Right forelimb (tissue), 1 donor: ENCODE data around the gene CLMP.
"Not testable (repeated sequence)": the region's sequence is repeated elsewhere in the genome, so short reads cannot be mapped to it uniquely, and the experiment has no call there.

Experiments
- DNase-seq: peaks from one replicate; pipeline ENCODE4 v3.0.0-alpha.2; 2018

Gene CLMP

DNA sequence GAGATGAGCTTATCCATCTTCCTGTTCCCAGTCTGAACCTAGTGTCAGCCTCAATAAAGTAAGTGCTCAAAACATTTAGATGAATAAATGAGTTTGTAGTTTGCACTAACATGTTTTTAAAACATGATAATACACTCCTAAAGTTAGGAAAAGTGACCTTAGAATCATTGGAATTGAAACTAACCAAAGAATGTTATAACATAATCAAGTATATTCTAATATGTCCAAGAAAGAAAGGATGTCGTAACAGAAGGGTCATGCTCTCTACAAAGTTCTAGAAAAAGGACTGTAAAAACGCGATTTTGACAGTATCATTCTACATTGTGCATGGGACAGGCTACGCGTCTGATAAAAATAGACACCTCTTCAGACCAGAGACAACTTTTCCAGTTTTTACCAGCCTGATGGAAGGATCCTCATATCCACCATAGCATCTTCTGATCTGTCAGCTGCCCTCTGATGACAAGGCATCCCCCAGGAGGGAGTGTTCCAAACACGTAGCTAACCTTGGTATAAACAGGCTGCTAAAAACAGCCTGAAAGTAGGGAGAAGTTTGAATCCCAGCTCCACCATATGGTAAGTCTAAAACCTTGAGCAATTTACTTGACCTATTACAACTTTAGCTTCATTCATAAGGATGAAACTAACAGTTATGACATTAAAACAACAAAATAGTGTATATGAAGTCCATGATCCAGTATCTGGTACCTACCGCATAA is 30.2 kb downstream of the CLMP start:
- no peak for DNase-seq

GRCh38 chr11:123163621-123164020 is 31.4 kb downstream of the CLMP start:
- DNase-seq, result no peak

GRCh38 chr11:123161376-123162030 is 33.5 kb downstream of the CLMP start:
- DNase-seq, result no peak

DNA sequence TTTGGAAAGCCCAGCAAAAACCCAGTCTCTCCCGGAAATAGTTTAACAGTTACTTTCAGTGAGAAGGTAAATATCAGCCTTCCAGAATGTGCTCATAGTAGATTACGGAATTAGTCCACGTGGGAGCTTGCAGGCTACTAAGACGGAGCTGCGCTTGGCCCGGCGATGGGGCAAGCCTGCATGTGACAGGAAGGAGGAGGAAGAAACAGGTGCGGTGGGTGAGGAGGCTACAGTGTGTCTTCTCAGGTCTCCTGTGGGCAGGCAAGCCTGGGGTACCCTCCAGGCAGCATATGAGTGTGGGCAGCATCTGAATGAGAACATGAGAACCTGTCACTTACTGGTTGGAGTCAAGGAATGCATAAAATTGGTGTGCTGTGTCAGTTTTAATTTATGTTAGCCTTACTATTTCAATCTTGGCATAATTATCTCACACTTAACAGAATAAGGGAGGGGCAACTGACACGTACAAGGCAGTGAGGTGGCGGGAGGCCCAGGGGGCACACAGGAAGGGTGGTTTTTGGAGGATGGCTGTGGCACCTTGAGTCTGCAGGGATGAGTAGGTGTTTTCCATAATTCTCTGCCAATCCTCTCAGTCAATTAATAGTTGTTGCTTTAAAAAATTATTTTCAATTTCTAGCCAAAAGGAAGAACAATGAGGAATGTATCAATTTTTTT is 35.7 kb downstream of the CLMP start:
- no peak for DNase-seq

DNA sequence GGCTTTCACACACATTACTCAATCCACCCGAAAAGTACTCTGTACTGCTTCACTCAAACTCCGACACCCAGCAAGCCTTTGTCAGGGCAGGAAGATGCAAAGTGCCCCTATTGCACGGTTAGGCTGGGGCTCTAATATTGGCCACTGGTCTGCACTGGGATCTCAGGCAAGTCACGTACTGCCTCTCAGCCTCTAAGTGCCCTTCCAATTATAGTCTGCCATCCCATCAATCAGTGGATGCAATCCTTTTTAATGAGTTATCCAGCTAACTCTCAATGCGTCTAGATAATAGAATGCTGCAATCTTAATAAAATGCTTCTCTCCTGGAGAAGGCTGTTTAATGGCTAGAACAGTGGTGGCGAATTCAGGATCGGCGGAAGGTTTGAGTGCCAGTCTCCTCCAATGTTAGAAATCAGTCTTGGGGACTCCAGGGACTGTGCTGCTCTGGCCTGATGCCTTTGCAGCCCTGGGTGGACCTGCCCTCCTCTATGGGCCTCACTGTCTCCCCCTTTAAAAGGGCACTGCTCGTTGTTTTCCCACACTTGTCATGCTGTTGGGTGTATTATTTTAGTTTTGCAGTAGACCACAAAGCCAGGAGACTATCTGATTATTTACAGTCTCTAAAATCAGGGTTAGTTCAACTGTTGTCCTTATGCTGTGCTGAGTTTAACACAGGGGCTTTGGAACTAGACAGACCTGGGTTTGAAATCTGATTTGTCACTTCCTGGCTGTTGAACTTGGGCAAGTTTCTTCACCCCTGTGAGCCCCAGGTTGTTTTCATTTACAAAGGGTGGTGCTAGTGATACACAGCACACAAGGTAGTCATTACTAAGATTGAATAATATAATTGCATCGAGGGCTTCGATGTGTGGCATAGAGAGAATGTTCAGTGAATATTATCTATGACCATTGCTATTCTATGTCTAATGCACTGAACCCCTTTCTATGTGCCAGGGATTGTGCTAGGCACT is 36.7 kb downstream of the CLMP start:
- DNase-seq, result no peak

DNA sequence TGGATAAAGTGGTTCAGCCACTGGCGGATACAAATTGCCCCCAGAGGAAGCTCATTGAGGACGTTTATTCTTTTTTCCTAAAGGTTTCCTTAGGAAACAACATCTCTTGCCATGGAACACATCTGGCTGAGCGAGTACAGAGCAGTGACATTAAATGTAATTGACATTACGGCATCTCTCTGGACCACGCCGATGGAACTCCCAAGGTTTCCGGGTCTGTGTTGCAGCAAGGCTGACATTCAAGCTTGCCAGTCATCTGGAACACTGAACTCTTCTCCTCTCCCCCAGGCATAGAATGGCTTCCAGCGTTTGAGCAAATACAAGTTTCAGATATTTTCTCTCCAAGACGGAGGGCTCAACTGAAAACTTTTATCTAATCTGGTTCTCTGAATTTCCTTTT is 42.1 kb downstream of the CLMP start:
- no peak for DNase-seq

- DNase-seq, result not testable (repeated sequence)
These were observed 42.7 kb downstream of the CLMP start for GRCh38 chr11:123152346-123152745.

GRCh38 chr11:123151796-123152195 is 43.3 kb downstream of the CLMP start:
- DNase-seq, result no peak

- no peak for DNase-seq
These were observed 43.7 kb downstream of the CLMP start for GRCh38 chr11:123151366-123151765.

DNA sequence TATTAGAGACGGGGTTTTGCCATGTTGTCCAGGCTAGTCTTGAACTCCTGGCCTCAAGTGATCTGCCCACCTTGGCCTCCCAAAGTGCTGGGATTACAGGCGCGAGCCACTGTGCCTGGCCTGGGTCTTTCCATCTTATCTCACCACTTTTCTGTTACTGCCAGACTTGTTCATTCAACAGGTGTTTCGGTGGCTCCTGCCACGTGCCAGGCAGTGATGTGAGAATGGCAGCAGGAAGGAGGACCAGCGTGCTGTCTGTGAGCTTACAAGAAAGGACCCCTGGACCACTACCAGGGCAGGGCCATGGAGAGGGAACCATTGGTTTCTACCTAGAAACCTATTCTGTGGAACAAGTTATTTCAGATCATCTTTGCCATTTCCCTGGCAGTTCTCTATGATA is 44.2 kb downstream of the CLMP start:
- no peak for DNase-seq

GRCh38 chr11:123148965-123149364 is 46.1 kb downstream of the CLMP start:
- DNase-seq, result no peak

- DNase-seq, result no peak
These were observed 49.4 kb downstream of the CLMP start for GRCh38 chr11:123145661-123146060.

- DNase-seq, result no peak
These were observed 49.8 kb downstream of the CLMP start for GRCh38 chr11:123145220-123145619.

DNA sequence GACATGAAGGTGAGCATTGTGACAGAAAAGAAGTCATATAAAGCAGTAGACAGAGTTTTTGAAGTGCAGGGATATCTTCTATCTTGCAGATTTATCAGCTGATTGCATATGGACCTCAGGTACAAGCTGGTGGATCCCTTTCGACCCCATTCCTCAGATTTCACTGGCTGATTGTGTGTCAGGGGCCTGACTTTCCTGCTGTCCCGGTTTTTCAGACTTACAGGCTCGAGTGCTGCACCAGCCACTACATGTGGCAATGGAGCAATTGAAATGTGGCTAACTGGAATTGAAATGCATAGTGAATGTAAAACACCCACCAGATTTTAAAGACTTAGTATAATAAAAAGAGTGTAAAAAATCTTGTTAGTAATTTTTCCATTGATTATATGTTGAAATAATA is 50.3 kb downstream of the CLMP start:
- DNase-seq, result no peak

GRCh38 chr11:123143921-123144320 is 51.1 kb downstream of the CLMP start:
- no peak for DNase-seq

GRCh38 chr11:123143476-123143875 is 51.6 kb downstream of the CLMP start:
- no peak for DNase-seq

- DNase-seq, result no peak
These were observed 55.8 kb downstream of the CLMP start for GRCh38 chr11:123139206-123139605.

- DNase-seq, result peak; percentile 89
These were observed 57.4 kb downstream of the CLMP start for GRCh38 chr11:123137431-123138224.

GRCh38 chr11:123135863-123136446 is 59.1 kb downstream of the CLMP start:
- no peak for DNase-seq

DNA sequence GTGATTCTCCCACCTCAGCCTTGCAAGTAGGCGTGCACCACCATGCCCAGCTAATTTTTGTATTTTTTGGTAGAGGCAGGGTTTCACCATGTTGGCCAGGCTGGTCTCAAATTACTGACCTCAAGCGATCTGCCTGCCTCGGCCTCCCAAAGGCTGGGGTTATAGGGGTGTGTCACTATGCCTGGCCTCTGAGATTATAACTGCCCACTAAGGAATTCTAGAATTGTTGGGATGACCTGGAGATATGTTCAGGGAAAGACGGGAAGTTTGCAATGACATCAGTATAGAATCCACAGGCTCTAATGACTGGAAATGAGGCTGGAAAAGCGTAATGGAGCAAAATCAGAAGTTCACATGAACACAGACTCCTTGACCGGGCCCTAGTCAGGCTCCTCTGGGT is 62.2 kb downstream of the CLMP start:
- no peak for DNase-seq

GRCh38 chr11:123132034-123132766 is 62.8 kb downstream of the CLMP start:
- DNase-seq, result not testable (repeated sequence)
